Left colon (tissue), 2 donors: ENCODE measurements around the gene COMMD4. TPM values are rescaled to one million over a fixed set of nuclear protein-coding genes. Genes with fewer than 3 reads are reported as not detected.
A peak's percentile ranks its signal among the peaks of the same experiment; 100 is the strongest.
"Not testable (repeated sequence)": the region's sequence is repeated elsewhere in the genome, so short reads cannot be mapped to it uniquely, and the experiment has no call there.

Experiments
- ATAC-seq: fragments of 200-7000 bp; cut with Tn5 transposase; one replicate; pipeline ENCODE4 v1.9.1; 2020; ENCODE audit warnings: mild to moderate bottlenecking, moderate library complexity
- DNase-seq, 2 donors: peaks; one replicate each; pipeline ENCODE4 v3.0.0-alpha.2; 2020
- intact Hi-C, 2 donors: fragments of 100-400 bp; cut with DNase I in 1 of 2; cut with micrococcal nuclease in 1 of 2; formaldehyde crosslinking; loops; one replicate each; pipeline versions ENCODE4 v1.11.2 to v1.14.0; 2022; cut with DNase I, micrococcal nuclease
- long read RNA-seq: library from polyadenylated mRNA; unstranded; transcript quantifications from one replicate; pipeline ENCODE4 v2.0.0, GENCODE V29; 2021
- total RNA-seq, 2 donors: library from RNA; stranded (reverse); fragmentation: NEBNext Ultra II Directional; extraction: Animal tissue kit (Norgen Biotek cat#: 25700); gene quantifications; one replicate each; pipeline ENCODE4 v1.2.1, GENCODE V29; 2021
- donor health status: DM: no; HTN: no; CAD: no.
- donor health status: DM: yes; HTN: yes; CAD: no.

COMMD4 gene
- 10 to 100 TPM; 72.3 to 73.4 TPM for total RNA-seq
- long read RNA-seq, full-length matches to known transcripts: 28 of 34 reads
- long read RNA-seq, partial matches to known transcripts: 3 of 34 reads
- long read RNA-seq, other reads (novel, unspliced or antisense): 3 of 34 reads

DNA sequence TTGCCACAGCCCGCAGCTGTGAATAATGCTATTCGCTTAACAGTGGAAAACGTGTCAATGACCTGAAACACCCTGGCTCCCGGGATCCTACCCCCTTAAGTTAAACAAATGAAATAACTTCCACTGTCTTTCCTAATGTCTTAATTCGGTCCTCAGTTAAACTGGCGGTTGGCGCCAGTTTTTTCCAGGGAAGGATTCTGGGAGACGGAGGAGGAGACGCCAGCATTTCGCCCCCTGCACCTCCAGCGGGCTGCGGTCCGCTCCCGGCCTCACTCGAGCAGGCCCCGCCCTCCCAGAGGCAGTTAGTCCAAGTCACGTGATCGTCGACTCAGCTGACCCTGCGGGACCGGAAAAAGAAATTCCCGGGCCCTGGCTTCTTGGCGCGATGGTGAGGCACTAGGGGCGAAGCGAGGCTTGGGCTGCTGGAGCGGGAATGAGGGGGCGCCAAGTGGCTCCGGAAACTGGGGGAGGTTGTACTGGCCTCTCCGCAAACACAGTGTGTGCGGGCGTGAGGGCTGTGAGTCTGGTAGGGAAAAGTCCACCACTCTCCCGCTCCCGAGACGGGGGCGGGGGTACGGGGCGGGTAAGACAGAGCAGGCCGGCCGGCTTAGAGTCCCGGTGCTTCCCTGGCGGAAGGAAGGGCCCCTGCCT lies at the start of gene COMMD4:
COMMD4 (plus strand) TSS at position 359 of the 651 bp plus-strand sequence; CDS start at position 386, 27 bp downstream.
- DNase-seq (peak; percentile 96 to 98), ATAC-seq (peak; percentile 94)
- intact Hi-C loops: no loop called here

DNA sequence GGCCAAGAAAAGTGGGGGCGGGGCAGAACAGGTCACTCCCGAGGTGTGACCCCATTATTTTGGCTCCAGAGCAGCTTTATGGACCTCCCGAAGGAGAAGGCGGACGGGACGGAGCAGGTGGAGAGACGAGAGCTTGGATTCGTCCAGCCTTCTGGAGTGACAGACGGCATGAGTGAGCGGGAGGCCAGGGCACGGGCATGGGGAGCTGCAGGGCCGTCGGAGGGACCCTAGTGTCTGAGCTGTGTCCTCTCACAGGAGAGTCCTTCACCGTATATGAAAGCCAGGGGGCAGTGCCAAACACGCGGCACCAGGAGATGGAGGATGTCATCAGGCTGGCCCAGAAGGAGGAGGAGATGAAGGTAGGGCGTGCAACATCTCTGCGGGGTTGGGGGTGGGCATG lies 42.2 kb upstream of the COMMD4 start:
- ATAC-seq, intact Hi-C loops, DNase-seq: not testable (repeated sequence)

DNA sequence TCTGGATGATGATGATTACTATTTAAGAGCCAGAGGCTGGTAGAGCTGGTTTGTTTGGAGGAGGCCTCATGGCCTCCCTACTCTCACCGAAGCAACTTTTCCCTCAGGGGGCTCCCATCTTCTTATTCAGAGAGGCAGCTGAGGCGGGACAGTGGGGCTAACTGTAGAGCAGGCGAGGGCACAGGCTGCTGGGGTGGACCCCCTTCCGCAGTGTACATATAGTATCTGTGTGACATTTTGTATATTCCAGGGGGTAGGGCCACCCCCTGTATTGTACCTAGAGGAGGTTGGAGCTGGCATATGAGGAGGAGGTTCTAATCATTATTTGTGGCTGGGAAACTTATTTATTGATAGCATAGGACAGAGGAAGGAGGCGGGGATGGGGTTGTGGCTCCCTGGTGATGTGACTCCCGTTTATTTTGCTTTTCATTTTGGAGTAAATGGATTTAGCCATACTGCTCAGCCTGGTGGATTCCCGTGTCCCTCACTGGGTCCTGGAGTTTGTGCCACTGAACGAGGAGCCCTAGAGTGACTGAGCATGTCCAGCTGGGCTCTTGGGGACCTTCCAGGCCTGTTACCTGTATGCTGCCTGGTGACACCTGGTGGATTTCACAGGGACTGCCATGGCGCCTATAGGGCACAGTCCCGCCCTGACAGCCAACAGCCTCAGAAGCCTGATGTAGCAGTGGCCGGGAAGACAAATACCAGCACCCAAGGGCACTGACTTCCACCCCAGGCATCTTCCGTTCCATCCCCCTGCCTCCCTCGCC lies 37.1 kb upstream of the COMMD4 start:
- intact Hi-C loops: not testable (repeated sequence)
- peak; percentile 99 for ATAC-seq
- DNase-seq: peak in 1 of 2 donors; percentile 28

DNA sequence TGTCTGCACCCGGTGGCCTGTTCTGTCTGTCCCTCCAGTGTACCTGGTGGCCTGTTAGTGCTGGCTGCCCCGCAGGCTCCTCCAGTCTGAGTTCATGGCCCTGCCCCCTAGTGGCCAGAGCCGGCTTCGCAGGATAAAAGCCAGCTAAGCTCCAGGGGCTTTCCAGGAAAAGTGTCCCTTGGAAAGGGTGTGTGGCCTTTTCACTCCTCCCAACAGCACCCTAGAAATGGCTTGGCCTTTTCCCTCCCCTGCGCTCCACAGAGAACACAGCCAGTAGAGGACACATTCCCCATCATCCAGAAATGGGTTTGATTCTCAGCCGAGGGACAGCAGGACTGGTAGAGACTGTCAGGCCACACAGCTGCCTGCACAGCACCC lies 36.6 kb upstream of the COMMD4 start:
- DNase-seq (peak; percentile 39 to 68), ATAC-seq (peak; percentile 98)
- intact Hi-C loops: not testable (repeated sequence)

DNA sequence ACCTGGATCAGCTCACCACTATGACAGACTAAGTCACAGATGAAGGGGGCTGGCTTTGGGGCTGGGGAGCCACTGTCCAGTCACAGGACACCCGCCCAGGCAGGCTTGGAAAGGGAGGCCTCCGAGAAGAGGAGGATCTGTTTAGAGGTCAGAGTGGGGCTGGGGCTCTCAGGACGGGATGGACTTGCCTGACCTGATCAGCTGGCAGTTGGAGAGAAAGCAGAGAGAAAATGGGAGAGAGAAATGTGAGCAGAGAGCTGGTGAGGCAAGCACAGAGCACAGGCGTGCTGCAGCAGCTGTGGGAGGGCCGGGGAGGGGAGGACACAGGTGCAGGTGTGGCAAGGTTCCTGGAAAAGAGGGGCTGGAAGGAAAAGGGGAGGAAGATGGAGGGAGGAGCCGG lies 35.8 kb upstream of the COMMD4 start:
- DNase-seq: not testable (repeated sequence)

DNA sequence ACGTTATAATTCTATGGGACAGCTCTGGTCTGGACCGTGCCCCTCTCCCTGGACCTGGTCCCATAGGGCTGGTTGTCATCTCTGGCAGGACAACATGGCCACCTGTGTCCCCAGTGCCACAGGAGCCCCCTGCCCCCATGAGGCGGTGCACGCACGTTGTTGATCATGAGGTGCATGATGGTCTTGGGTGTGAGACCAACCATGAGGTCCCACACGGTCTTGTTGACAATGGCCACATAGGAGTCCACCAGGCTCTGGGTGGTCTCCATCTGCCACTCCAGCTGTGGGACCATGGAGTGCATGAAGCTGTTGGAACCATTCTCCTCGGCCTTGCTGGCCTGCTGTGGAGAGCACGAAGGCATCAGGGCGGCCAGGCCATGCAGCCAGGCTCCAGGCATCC lies 33.5 kb upstream of the COMMD4 start:
- intact Hi-C loops: no loop called here
- no peak for ATAC-seq

More for the DNA sequence above, 35.8 kb upstream of the COMMD4 start:
- ATAC-seq, intact Hi-C loops: not testable (repeated sequence)

DNA sequence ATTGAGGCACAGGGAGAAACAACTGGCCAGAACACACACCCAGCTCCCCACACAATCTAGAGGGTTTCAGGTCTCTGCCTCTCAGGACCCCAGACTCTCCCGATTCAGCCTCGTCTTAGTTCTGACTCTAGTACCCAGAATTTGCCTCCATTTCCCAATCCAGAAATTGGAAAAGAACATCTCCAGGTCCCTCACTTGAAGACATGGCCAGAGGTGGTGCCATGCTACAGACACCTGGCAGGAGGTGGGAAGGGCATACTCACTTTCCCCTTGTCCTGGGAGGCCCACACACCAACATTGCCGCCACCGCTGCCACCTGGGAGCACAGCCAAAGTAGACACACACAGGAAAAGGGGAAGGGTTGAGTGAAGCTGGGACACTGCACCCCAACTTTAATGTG lies 33.1 kb upstream of the COMMD4 start:
- ATAC-seq, intact Hi-C loops, DNase-seq: not testable (repeated sequence)

More for the DNA sequence above, 33.5 kb upstream of the COMMD4 start:
- no peak for DNase-seq

DNA sequence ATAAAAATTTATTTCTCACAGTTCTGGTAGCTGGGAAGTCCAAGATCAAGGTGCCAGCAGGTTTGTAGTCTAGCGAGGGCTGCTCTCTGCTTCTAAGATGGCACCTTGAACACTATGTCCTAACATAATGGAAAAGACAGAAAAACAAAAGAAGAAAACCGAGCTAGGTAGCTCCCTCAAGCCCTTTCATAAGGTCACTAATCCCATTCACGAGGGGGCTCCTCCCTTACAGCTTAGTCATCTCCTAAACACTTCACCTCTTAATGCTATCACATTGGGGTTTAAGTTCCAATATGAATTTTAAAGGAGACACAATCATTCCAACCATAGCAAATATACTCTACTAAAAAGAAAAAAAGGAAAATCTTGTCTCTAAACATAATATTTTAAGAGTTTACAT lies 29.7 kb upstream of the COMMD4 start:
- DNase-seq (no peak), ATAC-seq (no peak)
- intact Hi-C loops: no loop called here

DNA sequence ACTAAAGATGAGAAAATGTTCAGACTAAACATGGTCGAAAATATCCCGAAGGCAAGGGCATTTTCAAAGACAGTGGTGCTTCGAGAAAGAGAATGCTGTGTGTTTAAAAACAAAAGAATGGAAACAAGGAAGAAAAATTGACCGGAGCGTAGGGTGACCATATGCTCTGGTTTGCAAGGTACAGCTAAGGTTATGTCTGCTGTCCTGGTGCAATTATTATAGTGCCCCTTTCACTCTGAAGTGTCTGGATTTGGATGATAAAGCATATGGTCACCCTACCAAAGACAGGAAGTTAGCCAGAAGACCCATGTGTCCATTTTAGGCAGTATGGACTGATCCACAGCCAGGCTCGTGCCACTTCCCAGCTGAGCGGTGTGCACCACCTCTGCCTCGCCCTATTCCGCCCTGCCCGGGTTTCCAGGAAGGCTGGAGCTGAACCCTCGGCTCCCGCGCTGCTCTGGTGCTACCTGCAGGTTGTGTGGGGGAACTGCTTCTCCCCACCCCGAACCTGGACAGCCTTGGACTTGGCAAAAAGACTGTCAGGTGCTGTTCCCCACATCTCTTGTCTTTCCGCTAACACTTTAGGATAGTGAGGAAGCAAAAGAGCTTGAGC lies 28.0 kb upstream of the COMMD4 start:
- DNase-seq (peak; percentile 68 to 81), ATAC-seq (peak; percentile 100)
- intact Hi-C loops: no loop called here

DNA sequence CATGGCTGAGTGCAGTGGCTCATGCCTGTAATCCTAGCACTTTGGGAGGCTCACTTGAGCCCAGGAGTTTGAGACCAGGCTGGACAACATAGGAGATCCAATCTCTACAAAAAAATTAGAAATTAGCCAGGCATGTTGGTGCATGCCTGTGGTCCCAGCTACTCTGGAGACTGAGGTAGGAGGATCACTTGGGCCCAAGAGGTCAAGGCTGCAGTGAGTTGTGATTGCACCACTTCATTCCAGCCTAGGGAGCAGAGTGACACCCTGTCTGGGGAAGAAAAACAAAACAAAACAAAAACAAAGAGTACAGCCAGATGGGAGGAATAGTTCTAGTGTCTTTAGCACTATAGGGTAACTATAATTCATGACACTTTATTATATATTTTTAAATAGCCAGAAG lies 26.2 kb upstream of the COMMD4 start:
- no peak for DNase-seq
- ATAC-seq: no peak
- intact Hi-C loops: no loop called here

DNA sequence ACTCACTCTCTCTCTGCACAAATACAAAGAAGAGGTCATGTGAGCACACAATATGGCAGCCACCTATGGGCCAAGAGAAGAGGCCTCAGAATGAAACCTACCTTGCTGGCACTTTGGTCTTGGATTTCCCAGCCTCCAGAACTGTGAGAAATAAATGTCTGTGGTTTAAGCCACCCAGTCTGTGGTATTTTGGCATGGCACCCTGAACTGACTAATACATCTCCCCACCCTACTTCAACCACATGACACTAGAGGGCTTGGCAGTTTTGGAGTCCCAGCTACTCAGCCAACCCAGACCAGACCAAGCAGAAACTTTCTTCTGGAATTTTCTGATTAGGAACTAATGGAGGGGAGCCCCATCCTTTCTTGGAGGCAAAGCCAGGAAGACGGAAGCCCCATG lies 23.3 kb upstream of the COMMD4 start:
- intact Hi-C loops, DNase-seq, ATAC-seq: not testable (repeated sequence)

DNA sequence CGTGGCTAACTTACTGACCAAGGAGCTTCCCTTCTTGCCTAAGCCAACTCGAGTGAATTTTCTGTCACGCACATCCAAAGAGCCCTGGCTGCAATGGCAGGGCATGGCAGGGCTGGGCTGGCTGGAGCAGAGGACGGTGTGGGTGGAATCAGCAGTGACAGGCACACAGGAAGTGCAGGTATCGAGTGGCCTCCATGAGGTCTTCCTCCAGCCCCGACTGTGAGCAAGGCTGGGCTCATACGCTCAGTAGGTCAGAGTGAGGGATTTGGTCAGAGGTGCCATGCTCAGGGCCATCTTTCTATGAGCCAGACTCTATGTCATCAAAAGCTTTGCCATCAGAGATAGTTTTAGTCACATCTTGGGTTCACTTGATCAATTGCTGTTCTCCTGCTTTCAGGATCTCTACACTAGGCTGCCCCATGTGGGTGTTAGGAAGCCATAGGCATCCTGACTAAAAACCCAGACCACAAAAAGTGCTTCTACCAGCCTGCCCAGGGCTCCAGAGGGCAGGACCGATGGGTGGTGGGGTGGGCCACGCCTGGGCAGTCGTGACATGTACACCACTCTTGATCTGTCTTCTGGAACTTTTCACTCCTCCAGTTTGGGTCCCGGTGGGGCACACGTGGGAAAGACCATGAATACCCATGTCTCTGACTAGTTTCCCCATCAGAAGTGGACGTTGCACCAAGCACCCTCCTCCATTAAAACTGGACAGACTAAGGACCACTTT lies 22.6 kb upstream of the COMMD4 start:
- intact Hi-C loops: no loop called here
- no peak for ATAC-seq

DNA sequence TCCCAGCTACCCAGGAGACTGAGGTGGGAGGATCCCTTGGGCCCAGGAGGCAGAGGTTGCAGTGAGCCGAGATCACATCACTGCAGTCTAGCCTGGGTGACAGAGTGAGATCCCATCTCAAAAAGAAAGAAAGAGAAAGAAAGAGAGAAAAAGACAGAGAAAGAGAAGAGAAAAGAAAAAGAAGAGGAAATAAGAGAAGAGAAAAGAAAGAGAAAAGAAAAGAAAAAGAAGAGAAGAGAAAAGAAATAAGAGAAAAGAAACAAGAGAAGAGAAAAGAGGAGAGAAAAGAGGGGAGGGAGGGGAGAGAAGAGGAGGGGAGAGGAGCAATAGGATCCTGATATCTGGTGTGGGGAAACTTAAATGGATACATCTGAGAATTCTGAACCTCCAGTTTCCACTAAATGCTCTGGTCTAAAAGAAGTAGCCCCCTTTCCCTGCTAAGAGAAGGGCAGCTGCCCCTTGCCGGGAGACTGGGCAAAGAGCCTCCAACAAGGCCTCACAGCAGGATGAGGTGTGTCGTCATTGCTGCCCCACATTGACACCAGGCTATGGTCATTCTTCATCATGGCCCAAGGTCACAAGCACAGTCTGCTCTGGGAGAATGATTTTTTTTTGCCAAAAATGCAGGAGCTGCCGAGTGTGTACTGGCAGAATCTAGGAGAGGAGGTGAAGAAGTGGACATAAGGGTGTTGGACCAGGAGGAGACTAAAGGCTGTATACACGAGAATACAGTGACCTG lies 21.1 kb upstream of the COMMD4 start:
- ATAC-seq: no peak
- DNase-seq: no peak
- intact Hi-C loops: no loop called here

More for the DNA sequence above, 22.6 kb upstream of the COMMD4 start:
- no peak for DNase-seq

DNA sequence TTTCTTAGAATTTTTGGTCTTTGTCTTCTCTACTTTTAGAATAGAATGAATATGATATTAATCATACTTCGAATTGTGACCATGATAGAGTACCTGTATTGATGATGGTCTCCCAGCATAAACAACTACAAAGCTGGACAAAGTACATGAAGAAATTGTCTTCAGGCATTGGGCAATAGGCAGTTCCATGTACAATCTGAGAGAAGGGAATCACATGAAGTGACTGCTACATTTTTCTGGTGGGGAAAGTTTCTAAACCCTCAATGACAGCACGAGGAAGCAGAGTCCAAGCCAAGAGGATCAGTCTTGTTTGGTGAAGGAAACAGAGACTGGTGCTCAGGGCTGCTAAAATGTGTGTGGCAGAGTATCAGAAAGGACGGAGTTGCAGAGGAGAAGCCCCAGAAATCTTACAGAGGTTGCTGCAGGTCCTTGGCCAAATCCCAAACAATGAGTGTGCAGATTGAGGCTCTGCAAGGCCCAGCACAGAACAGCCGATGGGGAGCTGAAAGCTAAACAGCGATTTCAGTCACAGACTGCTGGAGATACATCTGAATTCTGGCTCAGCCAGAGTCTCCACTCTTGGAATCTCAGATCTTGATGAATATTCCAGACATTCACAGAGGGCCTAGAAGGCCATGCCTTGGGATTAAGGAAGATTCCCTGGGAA lies 16.5 kb upstream of the COMMD4 start:
- intact Hi-C loops, DNase-seq, ATAC-seq: not testable (repeated sequence)

DNA sequence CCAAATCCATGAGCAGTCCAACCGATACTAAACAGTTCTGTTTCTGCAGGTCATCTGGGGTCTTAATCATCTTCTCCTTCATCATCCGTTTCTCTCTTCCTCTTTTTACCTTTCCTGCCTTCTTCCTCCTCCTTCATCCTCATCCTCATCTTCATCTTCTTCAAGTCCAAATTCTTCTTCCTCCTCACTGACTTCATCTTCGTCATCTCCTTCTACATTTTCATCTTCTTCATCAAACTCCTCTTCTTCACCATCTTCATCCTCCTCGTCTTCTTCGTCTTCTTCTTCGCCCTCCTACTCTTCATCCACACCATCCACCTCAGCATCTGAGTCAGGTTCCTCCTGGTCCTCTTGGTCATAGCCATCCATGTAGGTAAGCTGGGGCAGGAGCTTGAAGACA lies 14.2 kb upstream of the COMMD4 start:
- intact Hi-C loops: no loop called here
- DNase-seq (no peak), ATAC-seq (no peak)

DNA sequence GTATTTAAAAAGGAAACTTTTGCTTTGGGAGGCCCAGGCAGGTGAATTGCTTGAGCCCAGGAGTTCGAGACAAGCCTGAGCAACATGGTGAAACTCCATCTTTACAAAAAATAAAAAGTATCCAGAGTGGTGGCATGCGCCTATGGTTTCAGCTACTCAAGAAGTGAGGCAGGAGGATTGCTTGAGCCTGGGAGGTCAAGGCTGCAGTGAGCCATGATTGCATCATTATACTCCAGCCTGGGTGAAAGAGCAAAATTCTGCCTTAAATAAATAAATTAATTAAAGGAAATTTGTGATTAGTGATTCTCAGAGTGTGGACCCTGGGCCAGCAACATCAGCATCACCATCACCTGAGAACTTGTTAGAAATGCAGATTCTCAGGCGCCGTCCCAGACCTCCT lies 9.9 kb upstream of the COMMD4 start:
- ATAC-seq (no peak), DNase-seq (no peak)
- intact Hi-C loops: no loop called here

DNA sequence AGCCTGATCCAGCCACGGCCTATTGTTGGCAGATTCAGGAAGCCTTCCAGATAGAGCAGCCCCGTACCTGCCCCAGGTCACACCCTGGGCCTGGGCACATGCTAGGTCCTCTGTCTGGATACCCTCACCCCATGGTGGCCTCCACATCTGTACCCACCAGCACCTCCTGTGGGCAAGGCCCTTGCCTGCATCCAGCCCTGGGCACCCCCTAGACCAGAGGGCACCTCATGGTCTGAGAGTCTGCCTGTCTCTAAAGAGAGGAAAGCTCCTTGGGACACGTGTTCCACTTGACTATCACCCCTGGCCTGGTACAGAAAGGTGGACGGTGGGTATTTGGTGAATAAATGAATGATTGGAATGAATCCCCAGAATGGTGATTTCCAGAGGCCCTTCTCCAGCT lies 8.9 kb upstream of the COMMD4 start:
- ATAC-seq (no peak), DNase-seq (no peak)
- intact Hi-C loops: no loop called here

DNA sequence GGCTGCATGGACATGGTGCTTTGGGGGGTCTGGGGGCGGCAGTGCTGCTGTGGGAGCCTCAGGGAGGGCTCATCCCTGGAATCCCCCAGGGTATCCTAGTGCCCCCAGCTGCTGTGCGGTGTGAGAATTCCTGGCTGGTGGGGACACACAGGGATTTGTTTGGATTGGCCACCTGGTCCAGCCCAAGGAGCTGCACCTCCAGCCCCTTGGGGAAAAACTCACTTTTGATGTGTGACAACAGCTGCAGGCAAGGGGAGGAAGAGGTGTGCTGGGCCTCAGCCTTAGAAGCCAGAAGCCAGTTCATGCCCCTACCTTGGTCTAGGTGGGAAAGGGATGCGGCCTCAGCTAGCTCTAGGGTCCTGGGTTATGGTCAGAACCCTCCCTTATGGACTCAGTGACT lies 8.4 kb upstream of the COMMD4 start:
- DNase-seq (no peak), ATAC-seq (no peak)
- intact Hi-C loops: no loop called here
